Urinary bladder (tissue), 4 donors: ENCODE measurements around the gene ROBO1. TPM values are rescaled to one million over a fixed set of nuclear protein-coding genes. Genes with fewer than 3 reads are reported as not detected.

Experiments used
- DNase-seq: peaks from one replicate; pipeline ENCODE4 v3.0.0-alpha.2; 2015; ENCODE audit errors: extremely low spot score
- H3K27ac ChIP-seq: one replicate; pipeline ENCODE4 v1.5.1; 2013; ENCODE audit warnings: low read depth, mild to moderate bottlenecking, moderate library complexity
- H3K36me3 ChIP-seq: one replicate; pipeline ENCODE4 v1.6.1; 2013; ENCODE audit warnings: mild to moderate bottlenecking, moderate library complexity; ENCODE audit not compliant: insufficient read depth
- H3K4me1 ChIP-seq: one replicate; pipeline ENCODE4 v1.6.1; 2013; ENCODE audit warnings: mild to moderate bottlenecking, moderate library complexity; ENCODE audit not compliant: insufficient read depth
- H3K4me3 ChIP-seq: one replicate; pipeline ENCODE4 v1.5.1; 2013; ENCODE audit warnings: low read depth, low read length
- WGBS: extraction: QIAGEN DNeasy Blood & Tissue Kit; methylation state at CpG from one replicate; pipeline ENCODE4 v1.1.7; 2013; 5-methylcytosine and 5-hydroxymethylcytosine counted together
- polyA plus RNA-seq: library from polyadenylated mRNA; stranded (reverse); fragments of 200-250 nt; gene quantifications from one replicate; pipeline ENCODE4 v1.2.3, GENCODE V29; 2013
- total RNA-seq: library from RNA; depleted of rRNA; stranded (reverse); fragments of >200 nt; gene quantifications from one replicate; pipeline ENCODE4 v1.2.3, GENCODE V29; 2014
- donor health status: healthy with polysubstance abuse.
- donor health status: healthy.

The ROBO1 gene
- total and polyA plus RNA-seq, 2 donors: 14.0 to 67.0 TPM

GRCh38 chr3:79257791-79258190, 510.0 kb downstream of the ROBO1 start:
- no peaks in the 10 kb centered on the region for H3K4me1 ChIP-seq
- DNase-seq: no peak
- H3K4me3 ChIP-seq: no peak overlapping the region
- H3K27ac ChIP-seq: no peak overlapping the region
- WGBS: 75% methylated on average over 1 of the region's 1 CpG
- no peaks in the 10 kb centered on the region for H3K36me3 ChIP-seq

GRCh38 chr3:79255702-79256101, 512.1 kb downstream of the ROBO1 start:
- H3K36me3 ChIP-seq: no peaks in the 10 kb centered on the region
- H3K27ac ChIP-seq: no peak overlapping the region
- H3K4me1 ChIP-seq: no peaks in the 10 kb centered on the region
- no peak overlapping the region for H3K4me3 ChIP-seq
- DNase-seq: no peak
- WGBS: 93% methylated on average over 2 of the region's 2 CpGs

DNA sequence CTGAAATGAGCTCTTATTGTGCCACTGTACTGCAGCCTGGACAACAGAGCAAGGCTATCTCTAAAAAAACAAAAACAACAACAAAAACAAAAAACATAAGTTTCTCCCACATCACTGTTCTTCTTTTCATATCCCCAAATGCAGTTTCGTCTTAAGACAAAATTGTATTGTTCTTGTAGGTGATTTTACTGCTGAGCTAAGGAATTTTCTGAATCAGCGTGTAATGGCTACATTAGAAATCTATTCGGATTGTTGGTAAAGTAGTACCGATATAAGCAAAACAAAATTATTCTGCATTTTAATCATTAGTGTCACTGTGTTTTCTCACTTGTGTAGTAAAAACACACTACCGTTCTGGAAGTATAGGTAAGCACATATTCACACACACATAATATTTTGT, 512.5 kb downstream of the ROBO1 start:
- no peaks in the 10 kb centered on the region for H3K4me1 ChIP-seq
- no peak for DNase-seq
- no peak overlapping the region for H3K27ac ChIP-seq
- no peaks in the 10 kb centered on the region for H3K36me3 ChIP-seq
- WGBS: 94% methylated on average over 5 of the region's 5 CpGs
- H3K4me3 ChIP-seq: no peak overlapping the region

DNA sequence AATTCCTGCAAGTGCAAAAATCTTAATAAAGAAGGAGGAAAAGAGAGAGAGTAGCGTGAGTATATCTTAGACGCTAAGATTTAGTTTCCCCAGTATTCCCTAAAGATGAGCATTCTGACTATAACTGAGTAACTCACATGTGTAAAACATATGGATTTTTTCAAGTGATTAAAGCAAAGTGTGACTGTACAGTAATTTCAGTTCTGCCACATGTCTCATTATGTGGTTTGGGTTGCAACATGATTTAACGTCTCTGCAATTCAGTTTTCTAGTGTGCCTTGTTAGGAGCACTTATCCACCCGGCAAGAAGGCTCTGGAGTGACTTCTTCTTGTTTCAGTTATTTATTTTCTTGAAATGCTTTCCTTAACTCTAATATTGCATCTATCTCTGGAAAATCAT, 514.1 kb downstream of the ROBO1 start:
- no peak for DNase-seq
- Histone ChIP-seq H3K36me3 (no peaks in the 10 kb centered on the region), H3K27ac (no peak overlapping the region), H3K4me1 (no peaks in the 10 kb centered on the region), H3K4me3 (no peak overlapping the region)
- 79% methylated on average over 4 of the region's 4 CpGs for WGBS

DNA sequence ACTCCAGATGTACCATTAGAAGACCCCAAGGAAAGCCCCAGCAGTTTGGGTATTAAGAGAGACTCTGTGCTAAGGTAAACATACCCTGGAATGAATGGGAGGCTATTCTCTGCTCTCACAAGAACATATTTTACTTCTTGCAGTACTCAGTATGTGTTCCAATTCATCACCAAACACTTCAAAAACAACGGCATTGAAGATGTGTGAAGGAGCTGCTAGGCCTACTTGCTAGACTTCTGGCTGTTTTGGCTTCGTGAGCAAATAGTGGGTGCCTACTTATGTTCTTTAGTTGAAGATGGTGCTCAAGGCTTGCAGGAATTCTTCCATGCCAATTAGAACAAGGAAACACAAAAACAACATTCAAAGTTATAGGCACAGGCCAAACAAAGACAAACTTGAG, 514.5 kb downstream of the ROBO1 start:
- Histone ChIP-seq H3K4me1 (no peaks in the 10 kb centered on the region), H3K36me3 (no peaks in the 10 kb centered on the region), H3K27ac (no peak overlapping the region), H3K4me3 (no peak overlapping the region)
- DNase-seq: no peak
- WGBS: 66% methylated on average over 2 of the region's 2 CpGs

- no peaks in the 10 kb centered on the region for H3K36me3 ChIP-seq
- no peaks in the 10 kb centered on the region for H3K4me1 ChIP-seq
- 91% methylated on average over 6 of the region's 6 CpGs for WGBS
- no peak overlapping the region for H3K4me3 ChIP-seq
- no peak overlapping the region for H3K27ac ChIP-seq
- DNase-seq: no peak
These were observed 517.1 kb downstream of the ROBO1 start for GRCh38 chr3:79250746-79251145.

GRCh38 chr3:79249701-79250100, 518.1 kb downstream of the ROBO1 start:
- H3K4me3 ChIP-seq: no peak overlapping the region
- no peaks in the 10 kb centered on the region for H3K36me3 ChIP-seq
- 94% methylated on average over 4 of the region's 4 CpGs for WGBS
- no peak overlapping the region for H3K27ac ChIP-seq
- no peaks in the 10 kb centered on the region for H3K4me1 ChIP-seq
- DNase-seq: no peak

DNA sequence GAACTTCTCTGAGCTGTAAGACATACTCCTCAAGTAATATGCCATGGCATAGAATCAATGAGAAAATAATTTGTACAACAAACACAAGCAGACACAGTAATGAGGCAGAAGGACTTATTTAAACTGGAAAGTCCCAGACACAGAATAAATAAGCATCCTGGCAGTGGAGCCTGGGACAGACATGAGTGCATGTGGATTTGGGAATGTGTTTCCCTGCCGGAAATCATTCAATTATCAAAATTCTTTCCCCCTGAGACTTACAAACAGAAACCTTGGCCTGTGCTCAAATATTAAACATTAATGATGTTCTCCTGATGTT, 520.1 kb downstream of the ROBO1 start:
- H3K4me1 ChIP-seq: no peaks in the 10 kb centered on the region
- H3K36me3 ChIP-seq: no peaks in the 10 kb centered on the region
- no peak overlapping the region for H3K4me3 ChIP-seq
- WGBS: 17% methylated on average over 1 of the region's 1 CpG
- no peak overlapping the region for H3K27ac ChIP-seq
- peak; percentile 10 for DNase-seq

GRCh38 chr3:79246875-79247724, 520.7 kb downstream of the ROBO1 start:
- H3K4me3 ChIP-seq: no peak overlapping the region
- no peak overlapping the region for H3K27ac ChIP-seq
- no peaks in the 10 kb centered on the region for H3K36me3 ChIP-seq
- no peak for DNase-seq
- H3K4me1 ChIP-seq: no peaks in the 10 kb centered on the region
- 36% methylated on average over 8 of the region's 8 CpGs for WGBS

GRCh38 chr3:79245284-79246138, 522.3 kb downstream of the ROBO1 start:
- no peaks in the 10 kb centered on the region for H3K4me1 ChIP-seq
- DNase-seq: no peak
- 43% methylated on average over 1 of the region's 1 CpG for WGBS
- no peak overlapping the region for H3K27ac ChIP-seq
- H3K36me3 ChIP-seq: no peaks in the 10 kb centered on the region
- no peak overlapping the region for H3K4me3 ChIP-seq

GRCh38 chr3:79236496-79236895, 531.3 kb downstream of the ROBO1 start:
- WGBS: 85% methylated on average over 1 of the region's 1 CpG
- DNase-seq: no peak

DNA sequence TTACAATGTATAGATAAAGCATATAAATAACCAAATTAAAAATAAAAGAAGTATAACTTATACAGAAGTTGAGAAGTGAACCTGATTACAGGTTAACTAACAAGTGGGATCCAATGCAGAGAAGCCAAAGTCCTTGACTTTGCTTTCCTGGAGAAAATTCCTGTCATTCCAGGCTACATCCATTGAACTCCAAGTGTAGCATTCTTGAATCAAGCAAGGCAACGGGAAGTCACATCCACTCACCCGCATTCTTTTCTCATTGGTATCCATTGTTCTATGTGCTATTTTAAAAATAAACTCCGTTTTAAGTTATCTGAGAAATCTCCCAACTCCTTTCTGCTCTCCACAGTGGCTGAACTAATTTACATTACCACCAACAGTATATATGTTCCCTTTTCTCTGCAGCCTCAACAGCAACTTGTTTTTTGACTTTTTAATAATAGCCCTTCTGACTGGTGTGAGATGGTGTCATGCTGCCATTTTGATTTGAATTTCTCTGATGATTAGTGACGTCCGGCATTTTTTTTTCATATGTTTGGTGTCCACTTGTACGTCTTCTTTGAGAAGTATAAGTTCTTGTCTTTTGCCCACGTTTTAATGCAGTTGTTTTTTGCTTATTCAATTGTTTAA, 534.3 kb downstream of the ROBO1 start:
- H3K27ac ChIP-seq: no peak overlapping the region
- H3K36me3 ChIP-seq: no peaks in the 10 kb centered on the region
- no peak for DNase-seq
- no peak overlapping the region for H3K4me3 ChIP-seq
- 85% methylated on average over 7 of the region's 7 CpGs for WGBS
- H3K4me1 ChIP-seq: no peaks in the 10 kb centered on the region

More at GRCh38 chr3:79236496-79236895, 531.3 kb downstream of the ROBO1 start:
- H3K4me1 ChIP-seq: no peaks in the 10 kb centered on the region
- H3K36me3 ChIP-seq: no peaks in the 10 kb centered on the region
- no peak overlapping the region for H3K4me3 ChIP-seq
- no peak overlapping the region for H3K27ac ChIP-seq

- no peak for DNase-seq
- Histone ChIP-seq H3K4me1 (no peaks in the 10 kb centered on the region), H3K4me3 (no peak overlapping the region), H3K36me3 (no peaks in the 10 kb centered on the region), H3K27ac (no peak overlapping the region)
- 91% methylated on average over 1 of the region's 1 CpG for WGBS
These were observed 537.5 kb downstream of the ROBO1 start for GRCh38 chr3:79230266-79230665.

DNA sequence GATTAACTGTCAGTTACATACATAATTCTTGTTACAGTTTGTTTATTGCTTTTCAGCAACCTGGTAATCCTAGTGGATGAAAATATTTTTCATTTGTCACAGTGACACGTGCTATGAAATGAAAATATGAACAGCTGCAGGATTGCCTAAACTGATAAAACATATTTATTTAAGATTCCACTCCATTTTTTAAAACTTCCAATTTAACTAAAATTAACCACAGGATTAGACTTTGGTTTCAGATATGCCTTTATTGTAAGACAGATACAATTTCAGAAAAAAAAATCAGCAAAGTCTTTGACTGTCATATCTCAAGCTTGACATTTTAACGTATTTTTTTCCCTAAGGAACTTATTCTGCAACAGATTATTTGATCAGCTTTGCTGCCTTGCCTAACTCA, 550.7 kb downstream of the ROBO1 start:
- Histone ChIP-seq H3K27ac (no peak overlapping the region), H3K4me3 (no peak overlapping the region), H3K36me3 (no peaks in the 10 kb centered on the region), H3K4me1 (no peaks in the 10 kb centered on the region)
- no peak for DNase-seq
- WGBS: 58% methylated on average over 2 of the region's 2 CpGs
